Thyroid gland (tissue), 4 donors: Measurements from ENCODE around the gene PRKX. TPM values are rescaled to one million over a fixed set of nuclear protein-coding genes. Genes with fewer than 3 reads are reported as not detected.
A peak's percentile ranks its signal among the peaks of the same experiment; 100 is the strongest.
"Not testable (repeated sequence)": the region's sequence is repeated elsewhere in the genome, so short reads cannot be mapped to it uniquely, and the experiment has no call there.

ENCODE experiments used
- DNase-seq, 2 donors: peaks; one replicate each; pipeline ENCODE4 v3.0.0-alpha.2; 2019
- H3K27ac ChIP-seq, 3 donors: fragments of 200-600 bp; sonication (generic); 1 replicate in 2 of 3; 2 replicates in 1 of 3; pipeline ENCODE4 v1.5.1; 2016 to 2019; ENCODE audit warnings: mild to moderate bottlenecking in 1 of 3, moderate library complexity in 1 of 3
- H3K27me3 ChIP-seq: fragments of 200-600 bp; sonication (generic); one replicate; pipeline ENCODE4 v1.5.1; 2019
- H3K36me3 ChIP-seq, 2 donors: fragments of 200-600 bp; sonication (generic); one replicate each; pipeline ENCODE4 v1.5.1; 2016 to 2019
- H3K4me1 ChIP-seq, 2 donors: fragments of 200-600 bp; sonication (generic); one replicate each; pipeline ENCODE4 v1.5.1; 2017 to 2019
- H3K4me3 ChIP-seq, 3 donors: fragments of 200-600 bp; sonication (generic); replicated peaks in 1 of 3; 1 replicate in 2 of 3; 2 replicates in 1 of 3; pipeline ENCODE4 v1.5.1; 2016; ENCODE audit warnings: mild to moderate bottlenecking in 1 of 3
- H3K9me3 ChIP-seq: fragments of 200-600 bp; sonication (generic); one replicate; pipeline ENCODE4 v1.5.1; 2017
- CTCF ChIP-seq, 6 experiments: fragments of 200-600 bp in 3 of 6; fragments of 450-650 bp in 3 of 6; sonication (generic) in 3 of 6; IDR thresholded peaks; one replicate each; pipeline ENCODE4 v1.5.1; 2016 to 2019; ENCODE audit warnings: antibody characterized with exemption in 6 of 6, mild to moderate bottlenecking in 2 of 6, inconsistent platforms in 1 of 6, moderate library complexity in 1 of 6
- POLR2A ChIP-seq, 2 donors: fragments of 450-650 bp; IDR thresholded peaks; one replicate each; pipeline ENCODE4 v1.6.1; 2017; ENCODE audit warnings: antibody characterized with exemption in 2 of 2, mild to moderate bottlenecking in 2 of 2, moderate library complexity in 1 of 2
- WGBS, 2 donors: methylation state at CpG; one replicate each; pipeline ENCODE4 v1.1.5; 2017; 5-methylcytosine and 5-hydroxymethylcytosine counted together
- intact Hi-C: fragments of 100-400 bp; cut with DNase I; formaldehyde crosslinking; loops from one replicate; pipeline ENCODE4 v1.15.1; 2023
- total RNA-seq, 4 donors: library from RNA; depleted of rRNA; stranded (reverse); fragments of >200 nt; gene quantifications; one replicate each; pipeline ENCODE4 v1.2.3, GENCODE V29; 2016

Gene PRKX
- total RNA-seq, 4 donors from 2014 or later: 99.9 to 145 (median 129) TPM

DNA sequence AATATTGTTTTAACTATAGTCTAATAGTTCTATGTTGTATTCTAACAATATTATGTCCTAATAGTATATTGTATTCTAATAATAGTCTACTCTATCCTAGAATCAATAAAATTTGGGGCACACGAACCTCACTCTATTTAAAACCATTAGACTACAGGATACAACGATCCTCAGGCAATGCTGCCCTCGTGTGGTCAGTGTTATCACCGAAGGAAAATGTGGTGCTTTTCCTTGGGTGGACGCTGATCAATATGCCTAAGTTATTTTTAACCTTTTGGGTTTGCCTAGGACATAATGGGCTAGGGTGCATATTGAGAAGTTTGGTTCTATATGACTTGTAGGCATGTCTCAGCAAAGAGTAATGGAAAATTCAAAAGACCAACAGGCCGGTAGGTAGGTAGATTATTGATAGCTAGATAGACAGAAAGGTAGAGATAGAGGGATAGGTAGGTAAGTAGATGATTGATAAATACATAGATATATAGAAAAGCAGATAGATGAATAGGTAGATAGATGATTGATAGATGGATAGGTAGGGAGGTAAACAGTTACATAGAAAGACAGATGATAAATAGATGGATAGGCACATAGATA, 75.1 kb downstream of the PRKX start:
- WGBS, 2 donors: 18 to 26% methylated on average over 6 of the region's 6 CpGs
- TF ChIP-seq POLR2A (IDR thresholded peaks at IDR 0.05) (no peak), CTCF (IDR thresholded peaks at IDR 0.05) (peak; percentile 15 to 48 (median 42))
- intact Hi-C loops: no loop called here

GRCh38 chrX:3636803-3637202, 76.6 kb downstream of the PRKX start:
- no peak overlapping the region for H3K27ac ChIP-seq
- intact Hi-C loops: no loop called here
- no peak for DNase-seq
- H3K27me3 ChIP-seq: no peaks in the 10 kb centered on the region
- TF ChIP-seq POLR2A (IDR thresholded peaks at IDR 0.05): no peak
- no peak for TF ChIP-seq CTCF (IDR thresholded peaks at IDR 0.05)
- no peaks in the 10 kb centered on the region for H3K9me3 ChIP-seq
- no peak overlapping the region for H3K4me3 ChIP-seq
- H3K4me1 ChIP-seq: peaks cover 8 to 12% of the 10 kb centered on the region in 2 donors
- 94 to 97% methylated on average over 4 of the region's 4 CpGs for WGBS, 2 donors
- peaks cover 0 to 5% of the 10 kb centered on the region in 2 donors for H3K36me3 ChIP-seq

More for the DNA sequence above, 75.1 kb downstream of the PRKX start:
- Histone ChIP-seq H3K9me3 (no peaks in the 10 kb centered on the region), H3K4me3 (no peak overlapping the region), H3K27ac (no peak overlapping the region), H3K36me3 (no peaks in the 10 kb centered on the region), H3K4me1 (peaks cover 6 to 7% of the 10 kb centered on the region in 2 donors), H3K27me3 (no peaks in the 10 kb centered on the region)
- peak; percentile 18 to 30 for DNase-seq

DNA sequence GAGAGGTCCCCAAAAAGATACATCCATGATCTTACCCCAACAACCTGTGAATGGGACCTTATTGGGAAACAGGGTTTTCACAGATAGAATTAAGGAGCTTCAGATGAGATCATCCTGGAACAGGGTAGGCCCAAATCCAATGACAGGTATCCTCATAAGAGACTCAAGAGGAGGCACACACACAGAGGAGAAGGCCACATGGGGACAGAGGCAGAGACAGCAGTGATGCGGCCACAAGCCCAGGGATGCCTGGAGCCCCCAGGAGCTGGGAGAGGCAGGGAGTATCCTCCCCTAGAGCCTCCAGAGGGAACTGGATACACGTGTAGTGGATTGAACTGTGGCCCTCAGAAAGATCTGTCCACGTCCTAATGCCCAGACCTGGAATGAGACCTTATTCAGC, 82.3 kb downstream of the PRKX start:
- 85 to 100% methylated on average over 1 to 3 of the region's 3 CpGs for WGBS, 2 donors
- no peak for TF ChIP-seq POLR2A (IDR thresholded peaks at IDR 0.05)
- no peak for TF ChIP-seq CTCF (IDR thresholded peaks at IDR 0.05)
- peaks cover 8 to 12% of the 10 kb centered on the region in 2 donors for H3K4me1 ChIP-seq
- no peaks in the 10 kb centered on the region for H3K27me3 ChIP-seq
- no peak overlapping the region for H3K27ac ChIP-seq
- H3K4me3 ChIP-seq: no peak overlapping the region
- DNase-seq: no peak
- peaks cover 5 to 13% of the 10 kb centered on the region in 2 donors for H3K36me3 ChIP-seq
- H3K9me3 ChIP-seq: no peaks in the 10 kb centered on the region
- intact Hi-C loops: no loop called here

- no peak for TF ChIP-seq CTCF (IDR thresholded peaks at IDR 0.05)
- TF ChIP-seq POLR2A (IDR thresholded peaks at IDR 0.05): no peak
- no peak for DNase-seq
- H3K4me1 ChIP-seq: no peaks in the 10 kb centered on the region
- H3K27ac ChIP-seq: no peak overlapping the region
- intact Hi-C loops: no loop called here
- H3K36me3 ChIP-seq: peaks cover 8 to 13% of the 10 kb centered on the region in 2 donors
- no peaks in the 10 kb centered on the region for H3K9me3 ChIP-seq
- 91 to 97% methylated on average over 7 of the region's 7 CpGs for WGBS, 2 donors
- no peaks in the 10 kb centered on the region for H3K27me3 ChIP-seq
- H3K4me3 ChIP-seq: no peak overlapping the region
These were observed 85.9 kb downstream of the PRKX start for GRCh38 chrX:3627594-3627993.

- no peaks in the 10 kb centered on the region for H3K9me3 ChIP-seq
- H3K4me1 ChIP-seq: no peaks in the 10 kb centered on the region
- TF ChIP-seq POLR2A (IDR thresholded peaks at IDR 0.05): no peak
- no peak for TF ChIP-seq CTCF (IDR thresholded peaks at IDR 0.05)
- intact Hi-C loops: no loop called here
- DNase-seq: no peak
- H3K4me3 ChIP-seq: no peak overlapping the region
- no peaks in the 10 kb centered on the region for H3K27me3 ChIP-seq
- peaks cover 23 to 34% of the 10 kb centered on the region in 2 donors for H3K36me3 ChIP-seq
- 80 to 87% methylated on average over 6 of the region's 6 CpGs for WGBS, 2 donors
- no peak overlapping the region for H3K27ac ChIP-seq
These were observed 92.0 kb downstream of the PRKX start for GRCh38 chrX:3621414-3621813.

GRCh38 chrX:3611744-3612143, 101.7 kb downstream of the PRKX start:
- H3K27ac ChIP-seq, intact Hi-C loops, DNase-seq, H3K9me3 ChIP-seq, H3K27me3 ChIP-seq, H3K4me3 ChIP-seq, H3K4me1 ChIP-seq: not testable (repeated sequence)
- H3K36me3 ChIP-seq: peaks cover 26 to 48% of the 10 kb centered on the region in 2 donors
- WGBS, 2 donors: 78 to 86% methylated on average over 4 of the region's 6 CpGs
